ENCODE measurements around the gene TCL1A.
"Not testable (repeated sequence)": the region's sequence is repeated elsewhere in the genome, so short reads cannot be mapped to it uniquely, and the experiment has no call there.

The TCL1A gene

DNA sequence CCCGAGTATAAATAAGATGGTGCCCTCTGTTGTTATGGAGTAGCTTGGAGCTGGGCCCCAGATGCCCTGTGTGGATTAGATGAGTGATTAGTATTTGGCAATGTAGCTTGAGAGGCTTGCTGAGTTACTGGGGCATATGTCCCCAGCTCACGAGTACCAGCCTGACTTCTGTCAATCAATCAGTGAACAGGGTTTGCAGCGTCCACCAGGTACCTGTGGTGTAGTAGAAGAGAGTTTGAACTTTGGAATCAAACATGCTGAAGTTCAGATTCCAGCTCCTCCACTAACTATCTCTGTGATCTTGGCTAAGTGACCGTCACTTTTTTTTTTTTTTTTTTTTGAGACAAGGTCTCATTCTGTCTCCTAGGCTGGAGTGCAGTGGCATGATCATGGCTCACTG is 39.3 kb downstream of the TCL1A start:
- no peak for DNase-seq

DNA sequence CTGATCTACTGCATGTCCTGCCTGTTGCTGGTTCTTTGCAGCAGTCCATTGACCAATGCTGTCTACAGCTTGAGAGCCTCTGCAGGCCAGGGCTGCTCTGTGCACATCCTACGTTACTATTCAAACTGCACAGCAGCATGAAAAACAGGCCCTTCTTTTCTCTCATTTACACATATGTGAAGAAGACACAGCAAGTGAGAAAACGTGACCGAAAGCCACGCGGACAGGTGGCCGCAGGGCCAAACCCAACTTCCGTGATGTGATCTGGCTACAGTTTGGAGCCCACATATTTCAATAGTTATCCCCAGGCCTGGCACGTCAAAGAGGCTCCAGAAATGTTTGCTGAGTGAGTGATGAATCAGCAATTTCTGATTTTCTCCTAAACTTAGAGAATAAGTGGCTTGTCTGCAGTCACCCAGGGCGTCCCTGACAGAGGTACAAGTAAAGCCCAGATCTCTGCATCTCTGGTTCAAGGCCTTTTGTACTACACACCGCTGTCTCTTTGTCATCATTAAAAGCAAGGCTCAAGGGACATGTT is 45.6 kb downstream of the TCL1A start:
- DNase-seq, result no peak

DNA sequence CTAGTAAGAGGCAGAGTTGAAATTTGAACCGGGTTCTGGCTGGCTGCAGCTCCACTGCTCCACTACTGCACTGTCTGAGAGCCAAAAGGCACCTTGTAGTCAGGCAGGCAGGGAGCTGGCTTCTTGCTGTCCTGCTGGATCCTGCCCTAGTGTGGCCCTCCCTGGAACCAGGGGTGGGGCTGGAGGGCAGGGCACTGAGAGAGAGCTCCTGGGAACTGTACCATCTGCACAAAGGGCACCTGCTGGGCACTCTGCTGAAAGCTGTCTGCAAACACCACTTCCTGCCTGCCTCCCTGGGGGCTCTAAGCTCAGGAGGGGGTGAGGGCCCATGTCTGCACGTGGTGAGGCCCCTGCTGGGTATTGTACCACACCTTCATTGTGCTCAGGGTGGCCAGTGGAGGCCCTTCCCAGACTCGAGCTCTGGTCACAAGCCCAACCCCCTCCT is 46.7 kb downstream of the TCL1A start:
- no peak for DNase-seq

- no peak for DNase-seq
Measured at GRCh38 chr14:95666450-95666849, 47.5 kb downstream of the TCL1A start.

DNA sequence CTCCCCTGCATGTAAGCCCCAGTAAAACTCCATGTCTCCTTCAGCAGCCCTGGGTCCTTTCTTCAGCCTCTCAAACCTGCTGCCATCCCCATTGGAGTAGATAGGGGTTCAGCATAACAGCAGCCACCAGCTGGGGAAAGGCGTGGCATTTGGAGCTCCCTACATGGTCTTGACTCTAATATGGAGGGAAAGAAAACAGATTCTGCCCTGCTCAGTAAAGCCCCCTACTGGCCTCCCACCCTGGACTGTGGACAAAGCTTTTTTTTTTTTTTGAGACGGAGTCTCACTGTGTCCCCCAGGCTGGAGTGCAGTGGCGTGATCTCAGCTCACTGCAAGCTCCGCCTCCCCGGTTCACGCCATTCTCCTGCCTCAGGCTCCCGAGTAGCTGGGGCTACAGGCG is 48.4 kb downstream of the TCL1A start:
- not testable (repeated sequence) for DNase-seq

- DNase-seq, result no peak
Measured at GRCh38 chr14:95664546-95664945, 49.4 kb downstream of the TCL1A start.

DNA sequence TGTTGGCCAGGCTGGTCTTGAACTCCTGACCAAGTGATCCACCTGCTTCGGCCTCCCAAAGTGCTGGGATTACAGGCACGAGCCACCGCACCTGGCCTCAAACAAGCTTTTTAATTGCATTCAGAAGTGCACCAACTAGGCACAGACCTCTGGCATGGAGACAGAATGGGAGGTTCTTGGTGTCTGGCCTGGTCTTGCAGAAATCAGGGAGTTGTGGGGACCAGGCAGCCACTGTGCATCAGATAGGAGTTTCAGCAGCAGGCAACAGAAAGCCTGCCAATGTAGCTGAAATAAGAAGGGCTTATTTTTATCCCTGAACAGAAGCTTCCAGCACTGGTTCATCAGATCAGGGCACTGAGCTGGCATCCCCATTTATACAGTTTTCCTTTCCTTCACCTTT is 49.9 kb downstream of the TCL1A start:
- no peak for DNase-seq

DNA sequence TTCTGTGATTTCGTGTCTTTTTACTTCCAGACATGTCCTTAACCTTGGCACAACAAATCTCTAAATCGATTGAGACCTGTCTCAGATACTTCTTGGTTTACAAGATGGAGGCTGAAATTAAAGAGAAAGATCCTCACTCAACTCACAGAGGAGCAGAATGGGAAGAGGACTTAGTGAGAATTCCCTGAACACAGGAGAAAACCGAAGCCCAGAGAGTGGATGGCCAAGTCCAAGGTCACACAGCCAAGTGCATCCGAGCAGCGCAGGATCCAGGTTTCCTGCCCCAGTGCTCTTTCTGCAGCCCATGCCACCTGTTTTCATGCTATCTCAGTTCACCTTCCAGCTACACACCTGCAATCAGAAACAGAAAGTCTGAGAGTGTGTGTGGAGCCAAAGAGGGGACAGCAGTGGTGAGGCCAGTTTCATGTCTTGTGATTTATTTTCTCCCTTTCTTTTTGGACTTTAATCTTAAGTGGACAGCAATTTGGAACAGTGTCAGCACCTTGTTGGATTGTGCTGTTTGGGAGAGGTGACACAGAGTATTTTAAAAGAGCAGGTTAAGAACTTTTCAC is 50.6 kb downstream of the TCL1A start:
- no peak for DNase-seq

- DNase-seq, result no peak
Measured at GRCh38 chr14:95662376-95663186, 51.3 kb downstream of the TCL1A start.

DNA sequence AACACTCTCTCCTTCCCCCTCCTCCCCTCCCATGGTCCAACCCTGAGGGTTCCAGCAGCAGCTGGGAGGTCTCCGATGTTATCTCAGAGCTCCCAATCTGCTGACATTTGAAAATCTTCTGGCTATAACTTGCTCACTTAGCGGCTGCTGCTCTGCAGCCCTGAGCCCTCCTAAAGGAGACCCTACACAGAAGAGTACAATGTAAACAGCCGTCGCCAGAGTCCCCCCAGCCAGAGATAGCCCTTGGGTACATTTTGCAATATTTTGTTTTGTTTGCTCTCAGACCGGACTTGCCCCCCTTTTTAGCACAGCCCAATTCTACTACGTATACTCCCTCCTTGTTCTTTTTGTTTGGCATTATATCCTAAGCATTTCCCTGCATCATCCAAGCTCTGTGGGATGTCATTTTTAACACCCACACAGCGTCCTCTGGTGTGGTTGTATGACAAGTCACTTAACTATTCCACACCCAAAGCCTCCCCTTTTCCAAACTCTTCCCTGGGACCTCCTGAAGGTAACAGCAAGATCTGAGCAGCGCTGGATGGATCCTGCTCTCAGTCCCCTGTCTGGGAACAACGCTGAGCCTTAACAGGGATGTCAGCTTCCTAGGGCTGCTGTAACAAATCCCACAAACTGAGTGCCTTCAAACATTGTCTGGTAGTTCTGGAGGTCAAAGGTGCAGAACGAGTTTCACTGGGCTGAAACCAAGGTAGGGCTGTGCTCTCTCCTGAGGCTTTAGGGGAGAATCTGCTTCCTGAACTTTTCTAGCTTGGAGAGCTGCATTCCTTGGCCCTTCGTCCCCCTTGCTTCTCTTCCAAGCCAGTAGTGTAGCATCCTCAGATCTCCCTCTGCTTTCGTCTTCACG is 53.0 kb downstream of the TCL1A start:
- DNase-seq, result no peak

DNA sequence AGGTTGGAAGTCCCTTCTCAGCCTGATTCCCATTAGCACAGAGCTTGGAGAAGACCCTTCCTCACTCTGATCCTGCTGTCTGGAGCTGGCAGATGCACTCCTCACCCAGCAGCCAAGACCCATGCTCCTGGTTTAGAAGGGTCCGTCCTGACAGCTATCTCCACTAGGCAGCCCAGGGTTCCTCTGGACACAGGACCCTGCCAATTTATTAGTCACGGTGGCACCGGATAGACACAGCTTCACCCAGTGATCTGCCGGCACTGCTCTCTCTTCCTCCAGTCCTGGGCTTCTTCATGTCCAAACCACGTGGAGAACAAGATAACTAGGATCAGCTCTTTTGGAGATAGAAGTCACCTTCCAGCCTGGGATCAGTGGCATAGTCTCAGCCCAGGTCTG is 53.9 kb downstream of the TCL1A start:
- DNase-seq, result no peak
